IMR-90 (cell line): ENCODE measurements around the gene RPS6KA5. TPM values are rescaled to one million over a fixed set of nuclear protein-coding genes. Genes with fewer than 3 reads are reported as not detected.

Source experiments
- ATAC-seq: fragments of 200-7000 bp; cut with Tn5 transposase; 2 replicates; pipeline ENCODE4 v1.9.1; 2020; ENCODE audit warnings: low read depth, mild to moderate bottlenecking, moderate library complexity
- BruUV-seq: library from RNA; stranded (reverse); fragments of 400-500 nt; replicated peaks from 2 replicates; lab custom pipeline; 2021; lab: Mats Ljungman, UMichigan
- CTCF ChIA-PET: fragments of 300-600 bp; formaldehyde crosslinking; extraction: SDS; loops from one replicate; lab custom pipeline; 2021; ENCODE audit warnings: antibody characterized with exemption; lab: Yijun Ruan, JAX
- POLR2A ChIA-PET: fragments of 300-600 bp; sonication (Branson Sonifier 250); formaldehyde crosslinking; loops from one replicate; lab custom pipeline; 2022; ENCODE audit warnings: antibody characterized with exemption; ENCODE audit not compliant: unreplicated experiment; lab: Charles Lee
- DNase-seq: peaks from one replicate; pipeline ENCODE4 v3.0.0; 2013
- H2AFZ ChIP-seq: replicated peaks from 2 replicates; pipeline ENCODE3; 2013; ENCODE audit warnings: low read length, mild to moderate bottlenecking; ENCODE audit not compliant: poor library complexity
- H2AK5ac ChIP-seq: 2 replicates; pipeline ENCODE4 v1.6.1; 2013; ENCODE audit warnings: low read depth, low read length, inconsistent platforms
- H2AK9ac ChIP-seq: replicated peaks from 2 replicates; pipeline ENCODE3; 2013; ENCODE audit warnings: mild to moderate bottlenecking, low read depth, low read length, moderate library complexity; ENCODE audit not compliant: poor library complexity
- H2BK120ac ChIP-seq: 2 replicates; pipeline ENCODE4 v1.6.1; 2013; ENCODE audit warnings: low read depth, low read length, inconsistent platforms
- H2BK15ac ChIP-seq: 3 replicates; pipeline ENCODE4 v1.6.1; 2013; ENCODE audit warnings: low read depth, low read length, inconsistent platforms
- H2BK20ac ChIP-seq: 2 replicates; pipeline ENCODE4 v1.6.1; 2013; ENCODE audit warnings: low read depth, mild to moderate bottlenecking, inconsistent platforms, low read length, moderate library complexity
- H2BK5ac ChIP-seq: 2 replicates; pipeline ENCODE4 v1.6.1; 2013; ENCODE audit warnings: mild to moderate bottlenecking, low read depth, low read length, inconsistent platforms; ENCODE audit not compliant: poor library complexity, severe bottlenecking
- H3K14ac ChIP-seq: replicated peaks from 2 replicates; pipeline ENCODE4 v1.6.1; 2013; ENCODE audit warnings: low read depth, low read length, inconsistent platforms
- H3K18ac ChIP-seq: 2 replicates; pipeline ENCODE4 v1.6.1; 2013; ENCODE audit warnings: low read depth, low read length, control low read depth
- H3K23ac ChIP-seq: 2 replicates; pipeline ENCODE4 v1.6.1; 2013; ENCODE audit warnings: low read depth, low read length, inconsistent platforms
- H3K27ac ChIP-seq: 2 replicates; pipeline ENCODE4 v1.5.1; 2013; ENCODE audit warnings: mild to moderate bottlenecking, control low read depth, low read length; ENCODE audit not compliant: insufficient read depth
- H3K27me3 ChIP-seq: 2 replicates; pipeline ENCODE4 v1.6.1; 2013; ENCODE audit warnings: low read length; ENCODE audit not compliant: control insufficient read depth, insufficient read depth
- H3K36me3 ChIP-seq: 2 replicates; pipeline ENCODE4 v1.6.1; 2013; ENCODE audit warnings: low read length, mixed read lengths; ENCODE audit not compliant: control insufficient read depth, insufficient read depth
- H3K4ac ChIP-seq: 2 replicates; pipeline ENCODE4 v1.6.1; 2013; ENCODE audit warnings: low read depth, low read length, inconsistent platforms
- H3K4me1 ChIP-seq: 2 replicates; pipeline ENCODE4 v1.6.1; 2013; ENCODE audit warnings: low read length, mixed read lengths; ENCODE audit not compliant: control insufficient read depth, insufficient read depth
- H3K4me2 ChIP-seq: 2 replicates; pipeline ENCODE4 v1.6.1; 2013; ENCODE audit warnings: low read depth, mild to moderate bottlenecking, control low read depth, low read length, moderate library complexity
- H3K4me3 ChIP-seq: 2 replicates; pipeline ENCODE4 v1.5.1; 2013; ENCODE audit warnings: low read depth, mild to moderate bottlenecking, control low read depth, low read length, moderate library complexity; ENCODE audit not compliant: insufficient read depth
- H3K56ac ChIP-seq: 2 replicates; pipeline ENCODE4 v1.6.1; 2013; ENCODE audit warnings: low read length, inconsistent platforms; ENCODE audit not compliant: insufficient read depth; ENCODE audit errors: extremely low read depth
- H3K79me1 ChIP-seq, 2 experiments: 2 replicates each; pipeline ENCODE4 v1.6.1; 2013; ENCODE audit warnings: low read length in 2 of 2, inconsistent platforms in 1 of 2, low read depth in 1 of 2
- H3K9ac ChIP-seq: 2 replicates; pipeline ENCODE4 v1.6.1; 2013; ENCODE audit warnings: low read depth, low read length, control low read depth
- H3K9me1 ChIP-seq: 2 replicates; pipeline ENCODE4 v1.6.1; 2013; ENCODE audit warnings: low read length, inconsistent platforms; ENCODE audit not compliant: insufficient read depth
- H3K9me3 ChIP-seq: 2 replicates; pipeline ENCODE4 v1.6.1; 2013; ENCODE audit warnings: low read length; ENCODE audit not compliant: control insufficient read depth, insufficient read depth
- H4K20me1 ChIP-seq: 2 replicates; pipeline ENCODE4 v1.6.1; 2013; ENCODE audit warnings: low read length, inconsistent platforms; ENCODE audit not compliant: insufficient read depth
- H4K5ac ChIP-seq: 2 replicates; pipeline ENCODE4 v1.6.1; 2013; ENCODE audit warnings: mild to moderate bottlenecking, low read depth, low read length, control low read depth
- H4K8ac ChIP-seq, 2 experiments: 2 replicates each; pipeline ENCODE4 v1.6.1; 2013; ENCODE audit warnings: low read depth in 2 of 2, low read length in 2 of 2, control low read depth in 1 of 2, inconsistent platforms in 1 of 2
- H4K91ac ChIP-seq: 2 replicates; pipeline ENCODE4 v1.6.1; 2013; ENCODE audit warnings: low read depth, low read length, inconsistent platforms; ENCODE audit not compliant: insufficient read depth
- BHLHE40 ChIP-seq: fragments of 150-350 bp; IDR thresholded peaks from 2 replicates; pipeline ENCODE4 v1.6.1; 2016; ENCODE audit warnings: mild to moderate bottlenecking, low read depth, low read length
- CTCF ChIP-seq: conservative IDR thresholded peaks from 2 replicates; pipeline ENCODE4 v1.5.1; 2012; ENCODE audit warnings: mild to moderate bottlenecking, low read depth, low read length, improper control_type of control experiment
- MAFK ChIP-seq: IDR thresholded peaks from 2 replicates; pipeline ENCODE4 v1.6.1; 2012; ENCODE audit warnings: low read depth, low read length, improper control_type of control experiment
- NFE2L2 ChIP-seq: fragments of 150-350 bp; IDR thresholded peaks from 2 replicates; pipeline ENCODE4 v1.6.1; 2016; ENCODE audit warnings: low read depth, mild to moderate bottlenecking, low read length
- POLR2A ChIP-seq: IDR thresholded peaks from 2 replicates; pipeline ENCODE4 v1.6.1; 2012; ENCODE audit warnings: mild to moderate bottlenecking, low read depth, low read length
- SMC3 ChIP-seq: fragments of 150-350 bp; IDR thresholded peaks from 2 replicates; pipeline ENCODE4 v1.6.1; 2016; ENCODE audit warnings: low read depth, mild to moderate bottlenecking, antibody characterized with exemption, low read length, moderate library complexity
- WGBS, 2 experiments: methylation state at CpG; one replicate each; pipeline versions ENCODE4 v1.1.5 to v1.1.7; 2013; ENCODE audit warnings: missing lambda C conversion rate in 2 of 2; ENCODE audit not compliant: insufficient read length in 1 of 2; ENCODE audit errors: extremely low coverage in 2 of 2; 5-methylcytosine and 5-hydroxymethylcytosine counted together
- dilution Hi-C: fragments of 300-500 bp; cut with HindIII; formaldehyde crosslinking; loops from one replicate; pipeline ENCODE4 v1.14.3; 2018; ENCODE audit warnings: low sequenced_read_pairs; ENCODE audit not compliant: unreplicated experiment
- in situ Hi-C: fragments of 300-500 bp; cut with MboI; formaldehyde crosslinking; loops from 3 replicates; pipeline ENCODE4 v1.14.3; 2019; ENCODE audit warnings: low sequenced_read_pairs, inconsistent platforms, mixed read lengths
- intact Hi-C: fragments of 100-400 bp; cut with micrococcal nuclease; formaldehyde crosslinking; loops from 2 replicates; pipeline ENCODE4 v1.10.0; 2022
- polyA plus RNA-seq, 3 experiments: library from polyadenylated mRNA; depleted of rRNA; stranded (reverse); fragments of >200 nt; gene quantifications; 2 replicates each; pipeline ENCODE4 v1.2.3, GENCODE V29; 2012; ENCODE audit warnings: low replicate concordance in 1 of 3
- total RNA-seq: library from RNA; depleted of rRNA; stranded (reverse); fragments of >200 nt; gene quantifications from 2 replicates; pipeline ENCODE4 v1.2.3, GENCODE V29; 2012

Gene RPS6KA5
- total and polyA plus RNA-seq, 2 of the 4 experiments (the other 2 are of a cell fraction) = 0.36 TPM

GRCh38 chr14:90813442-90813841 lies 247.0 kb downstream of the RPS6KA5 start:
- intact Hi-C loops (no loop called here), in situ Hi-C loops (no loop called here), dilution Hi-C loops (no loop called here)
- H2AK5ac ChIP-seq = no peak overlapping the region
- H2BK5ac ChIP-seq = no peak overlapping the region
- BruUV-seq = no TSS peak
- TF ChIP-seq POLR2A (no peak), SMC3 (no peak), BHLHE40 (no peak), CTCF (no peak), MAFK (no peak), NFE2L2 (no peak)
- ATAC-seq = no peak
- H4K20me1 ChIP-seq = peaks cover 24% of the 10 kb centered on the region; the same call in 1 of the 2 replicates
- no peak overlapping the region for H3K4me3 ChIP-seq
- H3K14ac ChIP-seq = no peak overlapping the region
- no peak overlapping the region for H2AK9ac ChIP-seq
- H2BK15ac ChIP-seq = no peak overlapping the region
- H3K4me1 ChIP-seq = peaks cover 5% of the 10 kb centered on the region
- no peak overlapping the region for H3K4me2 ChIP-seq
- no peak overlapping the region for H4K5ac ChIP-seq
- H3K9me1 ChIP-seq = peaks cover 3% of the 10 kb centered on the region; the same call in 1 of the 2 replicates
- H3K23ac ChIP-seq = no peak overlapping the region; the same call in 1 of the 2 replicates
- no peak overlapping the region for H4K91ac ChIP-seq
- H3K9ac ChIP-seq = no peak overlapping the region
- no peak overlapping the region for H2BK120ac ChIP-seq
- H4K8ac ChIP-seq = no peak overlapping the region
- H3K27me3 ChIP-seq = peaks cover 6% of the 10 kb centered on the region; the same call in 1 of the 2 replicates
- H3K36me3 ChIP-seq = no peaks in the 10 kb centered on the region
- no peak for DNase-seq
- CTCF ChIA-PET = interaction anchor here (0.6 kb wide), 1 partner anchor 90 kb away, joined by 3 read pairs; no protein-coding TSS in a partner anchor
- POLR2A ChIA-PET = no interaction called here
- H3K79me1 ChIP-seq = peaks cover 43 to 67% of the 10 kb centered on the region in 2 experiments
- H3K4ac ChIP-seq = no peak overlapping the region
- no peak overlapping the region for H3K27ac ChIP-seq
- H3K18ac ChIP-seq = no peak overlapping the region
- H3K9me3 ChIP-seq = no peaks in the 10 kb centered on the region
- H2AFZ ChIP-seq = no peak overlapping the region
- H3K56ac ChIP-seq = no peak overlapping the region
- no peak overlapping the region for H2BK20ac ChIP-seq
- 88% methylated on average over 3 of the region's 5 CpGs; no CpG with 5 or more reads in 1 of the 2 experiments for WGBS, 2 experiments
